Tibial nerve (tissue), 4 donors: ENCODE measurements around the gene PTPRD. TPM values are rescaled to one million over a fixed set of nuclear protein-coding genes. Genes with fewer than 3 reads are reported as not detected.

Source experiments
- DNase-seq, 2 donors: peaks; one replicate each; pipeline ENCODE4 v3.0.0-alpha.2; 2019; ENCODE audit warnings: low spot score in 2 of 2
- H3K27ac ChIP-seq, 4 donors: fragments of 200-600 bp; sonication (generic) in 3 of 4; one replicate each; pipeline ENCODE4 v1.5.1; 2017 to 2019; ENCODE audit warnings: mild to moderate bottlenecking in 1 of 4
- H3K27me3 ChIP-seq, 2 donors: fragments of 200-600 bp; sonication (generic) in 1 of 2; one replicate each; pipeline versions ENCODE4 v1.5.1 to v1.6.0; 2017 to 2019
- H3K36me3 ChIP-seq, 3 donors: fragments of 200-600 bp; sonication (generic); one replicate each; pipeline ENCODE4 v1.5.1; 2018 to 2019
- H3K4me1 ChIP-seq, 4 donors: fragments of 200-600 bp; sonication (generic) in 3 of 4; one replicate each; pipeline ENCODE4 v1.5.1; 2017 to 2019
- H3K4me3 ChIP-seq, 4 donors: fragments of 200-600 bp; sonication (generic) in 3 of 4; one replicate each; pipeline ENCODE4 v1.5.1; 2017 to 2019; ENCODE audit warnings: mild to moderate bottlenecking in 1 of 4, moderate library complexity in 1 of 4
- H3K9me3 ChIP-seq, 4 donors: fragments of 200-600 bp; sonication (generic) in 3 of 4; one replicate each; pipeline ENCODE4 v1.5.1; 2017 to 2019
- EP300 ChIP-seq, 2 donors: sonication (generic); formaldehyde crosslinking; IDR thresholded peaks; one replicate each; pipeline ENCODE4 v1.6.1; 2017; ENCODE audit warnings: antibody characterized with exemption in 2 of 2, mild to moderate bottlenecking in 1 of 2
- POLR2A ChIP-seq, 2 donors: fragments of 450-650 bp; IDR thresholded peaks; one replicate each; pipeline ENCODE4 v1.6.1; 2017; ENCODE audit warnings: antibody characterized with exemption in 2 of 2, mild to moderate bottlenecking in 2 of 2, moderate library complexity in 2 of 2
- WGBS, 2 donors: methylation state at CpG; one replicate each; pipeline ENCODE4 v1.1.5; 2018; 5-methylcytosine and 5-hydroxymethylcytosine counted together
- total RNA-seq, 4 donors: library from RNA; depleted of rRNA; stranded (reverse); fragments of >200 nt; gene quantifications; one replicate each; pipeline ENCODE4 v1.1.0, GENCODE V29; 2016
- TF ChIP-seq, protein P1 (sequence below), 5 experiments: fragments of 200-600 bp in 3 of 5; fragments of 450-650 bp in 2 of 5; sonication (generic) in 3 of 5; IDR thresholded peaks; one replicate each; pipeline ENCODE4 v1.5.1; 2016 to 2019; ENCODE audit warnings: antibody characterized with exemption in 5 of 5, mild to moderate bottlenecking in 3 of 5, moderate library complexity in 2 of 5

PTPRD gene
- total RNA-seq, 4 donors from 2014 or later = 1.7 to 13.2 (median 5.1) TPM

DNA sequence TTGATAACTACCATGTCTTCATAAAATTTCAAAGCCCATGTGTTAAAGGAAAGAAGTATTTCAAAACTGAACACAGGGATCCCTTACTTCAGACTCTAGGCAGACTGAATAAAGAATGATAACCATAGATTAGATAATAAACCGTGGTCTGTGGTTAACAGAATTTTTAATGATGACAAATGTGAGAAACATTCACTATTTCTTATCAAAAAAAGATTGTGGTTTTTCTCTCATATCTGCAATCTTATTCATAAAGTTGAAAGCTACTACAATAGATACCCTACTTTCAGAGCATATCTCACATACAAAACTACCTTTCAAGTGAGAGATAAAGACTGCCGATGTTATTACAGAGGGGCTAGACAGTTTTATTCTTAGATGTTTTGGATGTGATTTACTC, 1996.4 kb downstream of the PTPRD start:
- WGBS, 2 donors = 69 to 78% methylated on average over 2 of the region's 2 CpGs
- TF ChIP-seq POLR2A (IDR thresholded peaks at IDR 0.05) = no peak
- TF ChIP-seq, protein P1, sequence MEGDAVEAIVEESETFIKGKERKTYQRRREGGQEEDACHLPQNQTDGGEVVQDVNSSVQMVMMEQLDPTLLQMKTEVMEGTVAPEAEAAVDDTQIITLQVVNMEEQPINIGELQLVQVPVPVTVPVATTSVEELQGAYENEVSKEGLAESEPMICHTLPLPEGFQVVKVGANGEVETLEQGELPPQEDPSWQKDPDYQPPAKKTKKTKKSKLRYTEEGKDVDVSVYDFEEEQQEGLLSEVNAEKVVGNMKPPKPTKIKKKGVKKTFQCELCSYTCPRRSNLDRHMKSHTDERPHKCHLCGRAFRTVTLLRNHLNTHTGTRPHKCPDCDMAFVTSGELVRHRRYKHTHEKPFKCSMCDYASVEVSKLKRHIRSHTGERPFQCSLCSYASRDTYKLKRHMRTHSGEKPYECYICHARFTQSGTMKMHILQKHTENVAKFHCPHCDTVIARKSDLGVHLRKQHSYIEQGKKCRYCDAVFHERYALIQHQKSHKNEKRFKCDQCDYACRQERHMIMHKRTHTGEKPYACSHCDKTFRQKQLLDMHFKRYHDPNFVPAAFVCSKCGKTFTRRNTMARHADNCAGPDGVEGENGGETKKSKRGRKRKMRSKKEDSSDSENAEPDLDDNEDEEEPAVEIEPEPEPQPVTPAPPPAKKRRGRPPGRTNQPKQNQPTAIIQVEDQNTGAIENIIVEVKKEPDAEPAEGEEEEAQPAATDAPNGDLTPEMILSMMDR (IDR thresholded peaks at IDR 0.05) = no peak
- no peak for TF ChIP-seq EP300 (IDR thresholded peaks at IDR 0.05)
- Histone ChIP-seq H3K9me3 (no peaks in the 10 kb centered on the region), H3K27me3 (no peaks in the 10 kb centered on the region), H3K4me3 (no peak overlapping the region), H3K36me3 (no peaks in the 10 kb centered on the region), H3K27ac (no peak overlapping the region), H3K4me1 (no peaks in the 10 kb centered on the region)
- no peak for DNase-seq

- no peak for DNase-seq
- Histone ChIP-seq H3K4me3 (no peak overlapping the region), H3K4me1 (no peaks in the 10 kb centered on the region), H3K27ac (no peak overlapping the region), H3K36me3 (no peaks in the 10 kb centered on the region), H3K27me3 (no peaks in the 10 kb centered on the region), H3K9me3 (no peaks in the 10 kb centered on the region)
- 64 to 73% methylated on average over 3 of the region's 3 CpGs for WGBS, 2 donors
- TF ChIP-seq, protein P1 (IDR thresholded peaks at IDR 0.05) = no peak
- no peak for TF ChIP-seq EP300 (IDR thresholded peaks at IDR 0.05)
- TF ChIP-seq POLR2A (IDR thresholded peaks at IDR 0.05) = no peak
Observed at GRCh38 chr9:8614926-8615440, 1997.8 kb downstream of the PTPRD start.

GRCh38 chr9:8613346-8613825, 1999.4 kb downstream of the PTPRD start:
- no peaks in the 10 kb centered on the region for H3K9me3 ChIP-seq
- H3K27ac ChIP-seq = no peak overlapping the region
- no peak overlapping the region for H3K4me3 ChIP-seq
- no peaks in the 10 kb centered on the region for H3K36me3 ChIP-seq
- DNase-seq = no peak
- H3K27me3 ChIP-seq = no peaks in the 10 kb centered on the region
- no peaks in the 10 kb centered on the region for H3K4me1 ChIP-seq
- no peak for TF ChIP-seq EP300 (IDR thresholded peaks at IDR 0.05)
- TF ChIP-seq, protein P1 (IDR thresholded peaks at IDR 0.05) = no peak
- TF ChIP-seq POLR2A (IDR thresholded peaks at IDR 0.05) = no peak
- 44% methylated on average over 1 of the region's 1 CpG for WGBS, 2 donors

DNA sequence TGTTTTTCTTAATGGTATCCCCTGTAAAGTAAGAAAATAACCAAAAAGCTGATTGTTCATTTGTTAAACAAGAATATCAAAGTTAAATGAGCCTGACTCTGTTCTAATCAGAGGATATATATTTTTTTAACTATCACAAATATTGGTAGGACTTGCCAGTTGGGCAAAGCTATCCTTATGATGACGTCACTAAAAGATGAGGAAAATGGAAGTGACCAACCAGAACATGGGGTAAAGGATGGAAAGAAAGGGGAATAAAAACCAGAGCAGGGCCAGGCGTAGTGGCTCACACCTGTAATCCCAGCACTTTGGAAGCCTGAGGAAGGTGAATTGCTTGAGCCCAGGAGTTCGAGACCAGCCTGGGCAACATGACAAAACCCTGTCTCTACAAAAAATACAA, 2001.6 kb downstream of the PTPRD start:
- Histone ChIP-seq H3K4me1 (no peaks in the 10 kb centered on the region), H3K36me3 (no peaks in the 10 kb centered on the region), H3K4me3 (no peak overlapping the region), H3K27me3 (no peaks in the 10 kb centered on the region), H3K9me3 (no peaks in the 10 kb centered on the region), H3K27ac (no peak overlapping the region)
- DNase-seq = no peak
- 89 to 90% methylated on average over 3 of the region's 3 CpGs for WGBS, 2 donors
- TF ChIP-seq, protein P1 (IDR thresholded peaks at IDR 0.05) = no peak
- TF ChIP-seq EP300 (IDR thresholded peaks at IDR 0.05) = no peak
- TF ChIP-seq POLR2A (IDR thresholded peaks at IDR 0.05) = no peak

GRCh38 chr9:8610256-8610655, 2002.5 kb downstream of the PTPRD start:
- TF ChIP-seq, protein P1 (IDR thresholded peaks at IDR 0.05) = no peak
- no peaks in the 10 kb centered on the region for H3K36me3 ChIP-seq
- WGBS, 2 donors = 72 to 86% methylated on average over 3 of the region's 3 CpGs
- H3K4me1 ChIP-seq = no peaks in the 10 kb centered on the region
- H3K27ac ChIP-seq = no peak overlapping the region
- H3K9me3 ChIP-seq = no peaks in the 10 kb centered on the region
- no peaks in the 10 kb centered on the region for H3K27me3 ChIP-seq
- no peak overlapping the region for H3K4me3 ChIP-seq
- DNase-seq = no peak
